Right lung (tissue), 5 donors: ENCODE measurements around the gene CDH24. TPM values are rescaled to one million over a fixed set of nuclear protein-coding genes. Genes with fewer than 3 reads are reported as not detected.

Experiments used
- DNase-seq, 2 donors: peaks; one replicate each; pipeline ENCODE4 v3.0.0-alpha.2; 2013
- polyA plus RNA-seq, 5 donors: library from polyadenylated mRNA; unstranded; fragments of 120-200 nt; gene quantifications; one replicate each; pipeline versions ENCODE4 v1.2.1 to v1.2.3, GENCODE V29; 2013; ENCODE audit warnings: inconsistent platforms in 1 of 5, low replicate concordance in 1 of 5; ENCODE audit not compliant: insufficient read length in 5 of 5, insufficient read depth in 1 of 5

The CDH24 gene
- polyA plus RNA-seq, 5 donors: 9.7 to 13.7 (median 12.2) TPM

DNA sequence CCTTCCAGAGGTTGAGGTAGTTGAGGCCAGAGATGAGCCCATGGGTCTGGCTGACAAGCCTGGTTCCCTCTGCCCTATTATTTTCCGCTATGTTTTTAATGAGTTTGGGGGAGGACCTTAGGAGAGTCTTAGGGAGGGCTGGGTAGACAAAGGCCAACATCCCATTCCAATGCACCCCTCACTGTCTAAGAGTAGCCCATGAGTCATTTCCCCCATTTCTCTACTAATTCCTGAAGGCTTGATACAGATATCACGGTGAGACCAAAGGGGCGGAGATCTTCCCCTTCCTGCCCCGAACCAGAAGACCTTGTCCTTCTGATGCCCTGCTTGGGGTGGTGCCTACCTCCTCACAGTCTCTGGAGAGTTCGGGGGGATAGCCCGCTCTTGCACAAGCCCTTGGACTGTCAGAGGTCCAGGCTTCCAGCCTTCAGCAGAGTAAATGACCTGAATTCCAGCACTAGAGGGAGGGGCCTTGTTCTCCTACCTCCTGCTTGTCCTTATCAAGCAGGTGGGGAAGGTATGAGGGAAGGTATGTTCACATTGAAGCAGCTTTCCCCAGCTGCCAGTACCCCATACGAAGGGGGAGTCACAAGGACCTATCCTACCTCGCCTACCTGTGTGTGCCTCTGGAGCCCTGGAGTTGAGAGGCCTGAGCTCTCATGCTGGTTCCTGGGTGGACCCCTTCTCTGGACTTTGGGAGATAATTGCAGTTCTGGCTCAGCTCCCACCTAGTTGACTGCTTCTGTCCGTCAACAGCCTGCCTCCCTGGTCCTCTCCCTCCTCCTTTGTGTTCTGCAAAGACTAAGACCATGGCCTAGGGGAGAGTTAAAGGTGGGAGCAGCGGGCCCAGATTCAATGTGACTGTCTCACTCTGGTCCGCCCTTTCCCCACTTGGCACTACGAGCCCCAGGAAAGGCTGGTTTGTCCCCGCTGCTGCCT is 11.6 kb downstream of the CDH24 start:
- DNase-seq: no peak

DNA sequence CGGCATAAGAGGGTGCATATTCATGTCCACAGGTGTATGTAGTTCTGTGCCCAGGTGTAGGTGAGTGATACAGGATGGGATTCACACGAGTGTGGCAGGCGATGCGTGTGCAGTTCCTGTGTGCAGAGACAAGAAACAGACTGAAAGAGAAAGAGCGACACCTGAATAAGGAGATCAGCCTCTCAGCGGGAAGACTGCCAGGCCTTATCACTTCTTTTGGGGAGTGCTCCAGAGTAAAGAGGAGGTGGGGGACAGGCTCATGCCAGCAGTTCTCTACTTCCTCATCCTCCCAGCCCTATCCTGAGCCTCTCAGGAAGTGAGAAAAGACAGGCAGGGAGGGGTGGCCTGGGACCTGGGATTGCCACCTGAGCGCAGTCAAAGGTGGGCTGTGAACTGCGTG is 12.5 kb downstream of the CDH24 start:
- no peak for DNase-seq

DNA sequence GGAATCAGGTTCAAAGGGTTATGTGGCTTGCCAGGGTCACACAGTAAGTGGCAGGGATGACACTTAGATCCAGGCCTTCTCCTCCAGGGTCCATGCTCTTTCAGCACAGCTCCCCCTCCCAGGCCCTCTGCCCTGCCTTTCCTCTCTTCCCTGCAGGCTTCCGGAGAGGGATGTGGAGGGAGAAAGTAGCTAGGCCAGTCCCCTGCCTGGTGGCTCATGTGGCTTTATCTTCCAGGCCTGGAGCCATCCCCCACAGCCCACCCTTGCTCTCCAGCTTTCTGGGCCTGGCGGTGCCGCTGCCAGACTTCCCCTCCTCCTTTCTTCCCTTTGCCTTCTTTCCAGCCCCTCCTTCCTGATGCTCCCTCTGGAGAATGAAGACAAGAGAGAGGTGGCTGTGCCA is 13.6 kb downstream of the CDH24 start:
- DNase-seq: no peak

DNA sequence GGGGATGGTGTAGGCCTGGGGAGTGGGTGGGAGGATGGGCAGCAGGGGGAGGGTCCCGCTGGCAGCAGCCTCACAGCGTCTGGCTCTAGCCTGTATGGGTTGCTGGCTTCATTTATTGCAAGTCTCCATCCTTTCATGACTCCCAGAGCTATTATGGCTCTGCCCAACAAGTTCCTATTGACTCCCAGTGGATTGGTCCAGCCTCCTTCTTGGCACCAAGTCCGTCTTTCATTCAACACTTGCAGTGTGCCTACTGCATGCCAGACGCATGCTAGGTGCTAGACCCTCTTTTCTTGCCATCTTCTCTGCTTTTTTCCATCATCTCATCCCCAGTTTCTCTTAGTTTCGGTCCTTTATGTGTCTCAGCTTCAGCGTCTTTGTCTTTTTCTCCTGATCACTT is 14.2 kb downstream of the CDH24 start:
- DNase-seq: no peak

DNA sequence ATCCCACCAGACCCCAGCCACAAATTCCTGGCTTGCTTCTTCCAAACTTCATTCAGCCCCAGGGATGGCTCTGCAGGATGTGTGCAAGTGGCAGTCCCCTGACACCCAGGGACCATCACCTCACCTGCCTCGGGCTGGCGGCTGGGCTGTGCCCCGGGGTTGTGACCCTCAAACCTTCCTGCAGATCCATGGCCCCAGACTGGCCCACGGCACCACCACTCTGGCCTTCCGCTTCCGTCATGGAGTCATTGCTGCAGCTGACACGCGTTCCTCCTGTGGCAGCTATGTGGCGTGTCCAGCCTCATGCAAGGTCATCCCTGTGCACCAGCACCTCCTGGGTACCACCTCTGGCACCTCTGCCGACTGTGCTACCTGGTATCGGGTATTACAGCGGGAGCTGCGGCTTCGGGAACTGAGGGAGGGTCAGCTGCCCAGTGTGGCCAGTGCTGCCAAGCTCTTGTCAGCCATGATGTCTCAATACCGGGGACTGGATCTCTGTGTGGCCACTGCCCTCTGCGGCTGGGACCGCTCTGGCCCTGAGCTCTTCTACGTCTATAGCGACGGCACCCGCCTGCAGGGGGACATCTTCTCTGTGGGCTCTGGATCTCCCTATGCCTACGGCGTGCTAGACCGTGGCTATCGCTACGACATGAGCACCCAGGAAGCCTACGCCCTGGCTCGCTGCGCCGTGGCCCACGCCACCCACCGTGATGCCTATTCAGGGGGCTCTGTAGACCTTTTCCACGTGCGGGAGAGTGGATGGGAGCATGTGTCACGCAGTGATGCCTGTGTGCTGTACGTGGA is 15.0 kb downstream of the CDH24 start, which contains the start of gene PSMB11:
TSS of gene PSMB11 (plus strand) at position 51 of the 804 bp plus-strand sequence. CDS start at position 65, 14 bp downstream.
- no peak for DNase-seq

DNA sequence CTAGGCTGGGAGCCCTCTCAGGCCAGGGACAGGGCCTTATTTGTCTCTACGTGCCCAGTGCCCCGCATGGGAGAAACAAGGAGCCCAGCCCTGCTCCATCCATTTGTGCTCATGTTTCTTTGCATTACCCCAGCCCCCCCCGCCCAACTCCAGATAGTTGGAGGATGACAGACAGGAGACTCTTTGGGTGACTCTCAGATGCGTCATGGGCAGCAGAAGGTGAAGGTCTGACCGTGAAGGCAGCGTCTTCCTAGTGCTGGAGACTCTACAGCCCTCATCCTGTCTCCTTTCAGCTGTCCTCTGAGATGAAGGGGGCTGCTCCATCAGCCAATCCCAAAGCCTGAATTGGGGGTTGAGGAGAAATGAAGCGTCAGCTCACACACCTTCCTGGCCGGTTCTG is 15.6 kb downstream of the CDH24 start:
- no peak for DNase-seq

DNA sequence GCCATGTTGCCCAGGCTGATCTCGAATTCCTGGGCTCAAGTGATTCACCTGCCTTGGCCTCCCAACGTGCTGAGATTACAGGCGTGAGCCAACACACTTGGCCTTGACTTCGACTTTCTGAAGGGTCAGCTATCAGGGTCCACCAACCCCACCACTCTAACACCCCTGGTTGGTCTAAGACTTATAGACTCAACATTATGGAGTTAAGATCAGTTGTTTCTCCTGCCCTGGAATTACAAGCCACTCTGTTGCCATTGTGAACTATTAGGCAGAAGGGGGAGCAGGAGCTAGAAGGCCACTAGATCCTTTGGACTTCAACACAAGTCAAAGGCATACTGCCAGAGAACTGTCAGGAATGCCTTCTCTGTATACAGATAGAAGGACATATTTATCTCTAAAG is 17.2 kb downstream of the CDH24 start:
- DNase-seq: no peak

DNA sequence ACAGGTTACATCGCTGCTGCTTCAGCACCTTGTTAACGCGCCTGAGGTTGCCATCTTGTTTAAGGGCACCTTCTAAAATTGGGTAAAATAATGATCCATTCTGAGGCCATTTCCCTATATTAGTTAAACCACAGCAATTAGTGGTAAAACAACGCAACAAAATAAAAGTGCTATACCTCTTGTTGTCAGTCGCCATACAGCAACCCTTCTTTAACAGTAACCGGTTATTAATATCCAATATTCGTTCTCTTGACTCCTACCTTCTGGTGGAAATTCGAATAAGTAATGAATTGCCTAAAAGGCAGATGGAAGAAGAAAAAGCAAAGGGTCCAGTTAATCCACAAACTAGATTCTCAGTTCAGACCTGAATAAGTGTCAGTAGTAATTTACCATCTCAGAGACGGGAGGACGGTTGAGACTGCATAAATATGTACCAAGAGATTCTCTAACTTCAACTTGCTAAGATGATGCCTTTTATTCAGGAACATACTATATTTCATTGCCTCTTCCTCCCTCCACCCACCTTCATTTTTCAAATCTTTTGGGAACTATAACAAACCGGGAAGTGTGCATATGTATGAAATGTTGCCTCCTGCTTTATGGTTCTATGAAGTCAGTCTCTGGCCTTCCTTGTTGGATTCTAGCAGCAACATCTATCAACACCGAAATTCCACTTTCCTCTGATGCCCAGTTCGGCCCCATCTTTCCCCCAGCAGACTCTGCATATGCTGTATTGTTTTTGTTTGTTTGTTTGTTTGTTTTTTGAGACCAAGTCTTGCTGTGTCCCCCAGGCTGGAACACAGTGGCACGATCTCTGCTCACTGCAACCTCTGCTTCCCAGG is 21.8 kb downstream of the CDH24 start:
- DNase-seq: no peak

DNA sequence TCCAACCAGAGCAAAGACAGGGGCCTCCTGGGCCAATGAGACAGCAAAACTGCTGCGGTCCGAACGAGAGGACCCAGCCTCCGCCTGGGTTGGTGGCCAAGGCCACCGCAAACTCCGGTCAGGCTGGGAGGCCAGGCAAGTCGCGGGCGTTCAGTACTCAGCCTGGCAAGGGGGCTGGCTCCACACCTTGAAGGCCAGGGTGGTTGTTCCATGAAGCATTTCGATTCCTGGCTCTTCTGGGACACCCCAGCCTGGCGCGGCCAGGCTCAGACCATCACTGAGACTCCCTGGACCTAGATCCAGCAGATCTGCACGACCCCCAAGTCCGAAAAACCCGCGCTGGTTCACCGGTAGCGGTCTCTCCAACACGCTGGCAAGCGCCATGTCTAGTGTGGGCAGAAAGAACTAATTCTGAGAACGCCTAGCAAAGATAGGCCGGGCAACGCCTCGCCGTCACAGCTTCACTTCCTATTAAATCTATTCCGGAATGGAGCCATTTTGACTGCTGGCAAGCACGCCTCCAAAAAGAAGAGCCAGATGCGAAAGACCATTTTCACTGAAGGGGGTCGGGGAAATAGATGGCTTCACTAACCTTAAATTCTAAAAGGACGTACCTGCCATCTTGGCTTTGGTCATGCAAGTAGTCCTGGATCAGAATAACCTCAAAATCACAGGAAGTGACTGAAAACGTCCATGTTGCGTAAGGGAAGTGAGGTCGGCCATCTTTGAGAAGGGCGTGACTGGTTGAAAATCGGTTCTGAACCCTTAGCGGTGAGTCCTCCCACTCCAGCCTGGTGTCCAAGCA is 22.6 kb downstream of the CDH24 start, which contains the start of gene PSMB5:
TSS of gene PSMB5 (minus strand) at position 403 of the 805 bp plus-strand sequence. CDS start at position 384, 19 bp downstream.
- DNase-seq: peak; percentile 93

DNA sequence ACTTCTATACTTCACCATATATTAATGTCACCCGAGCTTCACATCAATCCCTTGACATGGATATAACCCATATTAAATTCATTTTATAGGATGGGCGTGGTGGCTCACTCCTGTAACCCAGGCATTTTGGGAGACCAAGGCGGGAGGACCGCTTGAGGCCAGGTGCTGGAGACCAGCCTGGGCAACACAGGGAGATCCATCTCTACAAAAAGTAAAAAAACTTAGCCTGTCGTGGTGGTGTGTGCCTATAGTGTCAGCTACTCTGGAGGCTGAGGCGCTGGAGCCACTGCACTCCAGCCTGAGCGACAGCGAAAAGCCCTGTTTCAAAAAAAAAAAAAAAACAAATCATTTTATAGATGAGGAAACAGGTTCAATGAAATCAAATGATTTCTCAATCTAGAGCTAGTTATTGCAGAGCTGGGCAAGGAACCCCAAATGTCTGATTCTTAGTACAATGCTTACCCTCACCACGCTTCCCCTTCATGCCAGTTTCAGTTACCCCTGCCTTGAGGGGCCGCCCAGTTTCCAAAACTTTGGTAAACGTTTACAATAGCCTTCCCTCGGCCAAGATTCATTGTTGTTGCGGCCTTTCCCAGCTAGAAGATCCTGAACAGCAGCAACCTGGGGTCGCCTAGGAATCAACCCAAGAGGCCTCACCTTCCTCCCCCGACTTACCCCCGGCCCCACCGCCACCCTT is 23.4 kb downstream of the CDH24 start:
- no peak for DNase-seq

DNA sequence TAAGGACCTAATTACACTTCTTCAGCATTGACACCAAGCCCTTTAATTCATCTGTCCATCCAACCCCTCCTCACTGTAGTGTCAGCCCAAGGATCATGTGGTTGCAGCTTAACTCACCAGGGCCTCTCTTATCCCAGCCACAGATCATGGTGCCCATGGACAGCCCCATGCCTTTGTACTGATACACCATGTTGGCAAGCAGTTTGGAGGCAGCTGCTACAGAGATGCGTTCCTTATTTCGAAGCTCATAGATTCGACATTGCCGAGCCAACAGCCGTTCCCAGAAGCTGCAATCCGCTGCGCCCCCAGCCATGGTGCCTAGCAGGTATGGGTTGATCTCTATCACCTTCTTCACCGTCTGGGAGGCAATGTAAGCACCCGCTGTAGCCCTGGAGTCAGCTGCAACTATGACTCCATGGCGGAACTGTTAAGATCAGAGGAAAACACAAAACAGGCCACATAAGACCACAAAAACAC is 24.0 kb downstream of the CDH24 start:
- no peak for DNase-seq

DNA sequence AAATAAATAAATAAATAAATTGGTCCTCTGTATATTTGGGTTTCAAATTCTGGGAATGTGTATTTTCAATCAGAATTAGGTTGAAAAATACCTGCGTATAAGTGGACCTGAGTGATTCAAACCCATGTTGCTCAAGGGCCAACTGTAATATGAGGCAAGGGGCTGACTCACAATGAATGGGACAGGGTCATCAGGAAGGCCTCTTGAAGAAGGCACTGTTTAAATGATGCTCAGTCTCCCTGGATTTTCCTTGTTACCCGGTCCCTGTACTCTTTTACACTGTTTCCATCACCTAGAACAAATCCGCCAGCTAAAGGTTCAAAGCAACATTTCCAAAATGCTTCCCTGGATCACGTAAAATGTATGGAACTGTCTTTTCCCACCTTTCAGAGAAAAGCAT is 26.4 kb downstream of the CDH24 start:
- no peak for DNase-seq

DNA sequence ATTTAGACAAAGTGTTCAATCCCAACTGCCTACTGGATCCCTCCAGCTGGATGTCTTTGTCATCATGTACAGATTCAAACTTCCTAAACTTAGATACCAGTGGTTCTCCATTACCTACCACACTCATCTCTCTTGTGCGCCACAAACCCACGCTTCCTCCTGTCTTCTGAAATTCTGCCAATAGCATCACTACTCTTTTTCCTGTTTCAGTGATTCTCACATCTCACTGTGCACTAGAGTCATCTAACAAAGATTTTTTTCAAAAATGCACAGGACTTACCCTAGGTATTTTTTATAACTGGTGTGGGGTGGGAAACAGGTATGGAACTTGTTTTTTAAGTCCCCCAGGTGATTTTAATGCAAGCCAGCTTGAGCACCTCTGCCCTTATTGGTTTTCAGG is 28.5 kb downstream of the CDH24 start:
- no peak for DNase-seq

DNA sequence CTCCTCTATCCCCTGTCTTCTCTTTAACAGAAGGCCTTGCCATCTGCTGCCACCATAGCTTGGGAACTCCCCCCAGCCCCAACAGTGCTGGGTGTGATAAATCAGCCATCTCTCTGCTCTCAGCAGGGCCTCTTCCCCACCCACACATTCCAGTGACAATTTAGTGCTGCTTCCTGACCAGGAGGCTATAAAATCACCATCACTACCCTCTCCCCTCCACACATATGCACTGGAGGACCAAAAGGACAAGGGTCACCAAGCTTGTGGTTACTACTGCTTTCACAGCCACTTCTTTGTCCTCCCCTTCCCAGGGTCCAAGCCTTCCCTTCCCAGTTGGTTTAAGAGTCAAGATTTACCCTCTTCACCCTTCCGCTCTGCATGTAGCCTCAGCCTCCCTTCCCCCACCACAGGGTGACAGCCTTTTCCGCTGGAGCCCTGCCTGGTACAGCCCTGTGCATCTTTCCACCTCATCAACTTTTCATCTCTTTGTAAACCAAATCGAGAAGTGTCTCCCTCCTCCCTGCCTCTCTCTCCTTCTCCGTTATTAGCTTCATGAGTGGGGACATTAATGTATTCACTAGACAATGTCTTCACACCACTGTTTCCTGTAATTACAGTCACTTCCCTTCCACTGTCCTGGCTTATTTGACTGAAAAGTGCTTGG is 32.0 kb downstream of the CDH24 start:
- DNase-seq: no peak

DNA sequence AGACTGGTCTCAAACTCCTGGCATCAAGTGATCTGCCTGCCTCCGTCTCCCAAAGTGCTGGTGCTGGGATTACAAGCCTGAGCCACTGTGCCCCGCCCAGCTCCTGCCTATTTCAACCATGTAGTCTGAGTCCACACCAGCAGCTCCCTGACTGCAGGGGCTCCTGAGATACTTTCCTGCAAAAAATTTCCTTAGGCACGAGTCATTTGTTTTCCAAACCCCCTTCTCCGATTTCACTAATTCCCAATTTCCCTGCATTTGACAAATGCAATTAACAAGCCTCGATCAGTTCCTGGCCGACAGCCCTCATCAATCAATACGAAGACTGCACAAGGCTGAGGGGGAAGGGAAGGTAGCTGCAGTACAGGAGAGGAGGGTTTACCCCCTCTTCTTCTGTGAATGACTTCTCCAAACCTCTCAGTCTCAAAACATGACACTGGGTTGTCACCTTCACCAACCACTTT is 32.7 kb downstream of the CDH24 start:
- DNase-seq: no peak

DNA sequence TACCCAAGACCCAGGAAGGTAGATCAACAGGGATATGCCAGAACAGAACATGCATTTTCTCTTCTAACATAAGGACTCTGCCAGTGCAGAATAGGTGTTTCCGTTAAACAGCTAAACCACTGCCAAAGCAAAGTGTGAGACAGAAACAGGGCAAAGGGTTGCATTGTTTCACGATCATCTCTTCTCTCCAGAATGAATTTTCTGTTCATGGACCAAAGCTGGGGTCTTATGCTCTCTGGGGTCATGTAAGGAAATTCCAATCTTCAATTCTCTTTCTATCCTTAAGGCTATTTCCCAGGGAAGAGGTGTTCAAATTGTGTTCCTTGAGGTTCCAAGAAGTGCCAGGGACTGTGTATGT is 33.5 kb downstream of the CDH24 start:
- no peak for DNase-seq

DNA sequence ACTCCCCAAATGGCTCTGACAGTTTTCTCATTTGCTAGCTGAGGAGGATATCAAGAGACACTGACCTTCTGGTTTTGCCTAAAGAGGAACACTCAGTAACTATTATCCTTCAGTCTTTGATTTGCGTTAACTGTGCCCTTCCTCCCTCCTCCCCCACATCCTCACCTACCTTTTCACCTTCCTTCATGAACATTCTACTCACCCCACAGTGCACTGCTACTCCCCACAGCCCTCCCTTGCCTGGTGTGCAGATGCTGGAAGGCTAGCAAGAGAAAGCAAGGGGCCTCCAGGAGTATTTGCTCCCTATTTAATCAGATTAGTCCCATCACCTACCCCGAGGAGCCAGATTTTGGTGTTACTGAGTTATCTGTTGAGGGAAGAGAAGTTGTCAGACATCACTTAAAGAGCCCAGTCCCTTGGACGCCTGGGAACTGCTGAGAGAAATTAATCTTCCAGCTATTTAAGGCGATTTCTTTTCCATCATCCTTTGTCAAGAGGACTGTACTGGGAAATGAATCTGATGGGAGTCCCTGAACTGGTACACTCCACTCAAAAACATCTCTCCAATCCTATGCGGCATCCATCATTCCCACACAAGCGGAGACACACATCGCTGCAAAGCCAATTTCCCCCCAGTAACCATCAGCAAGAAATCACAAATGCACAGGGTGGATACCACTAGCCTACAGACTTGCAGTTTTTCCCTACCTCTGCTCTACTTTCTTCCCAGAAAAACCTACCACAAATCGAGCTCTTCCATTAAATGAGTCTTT is 34.1 kb downstream of the CDH24 start:
- DNase-seq: no peak

DNA sequence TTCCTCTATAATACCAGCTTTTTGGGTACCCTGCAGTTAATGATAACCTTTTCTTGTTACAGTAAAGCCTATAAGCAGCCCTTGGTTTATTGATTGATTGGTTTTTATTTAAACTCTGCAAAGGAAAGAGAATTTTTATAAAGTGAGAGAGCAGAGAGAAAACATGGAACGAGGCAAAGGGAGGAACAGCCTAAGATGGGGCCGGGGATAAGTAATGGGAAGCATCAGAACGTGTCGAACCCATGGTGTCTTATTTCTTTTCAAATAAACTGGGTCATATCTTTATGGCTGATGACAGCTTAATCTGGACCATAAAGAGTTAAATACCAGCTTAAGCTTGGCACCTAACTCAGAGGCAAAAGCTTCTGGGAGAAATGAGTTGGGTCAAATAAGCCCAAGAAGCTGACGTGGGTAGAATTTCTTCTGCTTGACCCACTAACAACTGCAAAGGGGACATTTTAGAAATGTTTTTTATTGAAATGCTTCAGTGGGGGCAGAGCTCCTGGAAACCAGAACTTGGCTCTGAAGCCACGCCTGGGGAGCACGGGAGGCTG is 35.4 kb downstream of the CDH24 start:
- no peak for DNase-seq
